Liver (tissue), 9 donors: ENCODE results near the gene CHMP4A. TPM values are rescaled to one million over a fixed set of nuclear protein-coding genes. Genes with fewer than 3 reads are reported as not detected.

Experiments used
- DNase-seq: peaks from one replicate; pipeline ENCODE4 v3.0.0-alpha.2; 2017; ENCODE audit warnings: low spot score
- H3K27ac ChIP-seq, 2 donors: one replicate each; pipeline ENCODE4 v1.7.0; 2013; ENCODE audit warnings: inconsistent platforms in 2 of 2, low read length in 2 of 2, control low read depth in 1 of 2, low read depth in 1 of 2, mild to moderate bottlenecking in 1 of 2
- H3K27me3 ChIP-seq, 4 donors: one replicate each; pipeline versions ENCODE4 v1.6.1 to v1.7.0; 2013; ENCODE audit warnings: low read length in 3 of 4, inconsistent platforms in 1 of 4, mild to moderate bottlenecking in 1 of 4, moderate library complexity in 1 of 4; ENCODE audit not compliant: control insufficient read depth in 4 of 4, insufficient read depth in 4 of 4
- H3K36me3 ChIP-seq, 4 donors: one replicate each; pipeline versions ENCODE4 v1.6.1 to v1.7.0; 2013; ENCODE audit warnings: low read length in 3 of 4, mild to moderate bottlenecking in 3 of 4, low read depth in 1 of 4, moderate library complexity in 1 of 4; ENCODE audit not compliant: control insufficient read depth in 4 of 4, insufficient read depth in 3 of 4
- H3K4me1 ChIP-seq, 4 donors: one replicate each; pipeline versions ENCODE4 v1.6.1 to v1.7.0; 2013; ENCODE audit warnings: low read length in 3 of 4, mild to moderate bottlenecking in 3 of 4, moderate library complexity in 1 of 4; ENCODE audit not compliant: control insufficient read depth in 4 of 4, insufficient read depth in 4 of 4
- H3K4me3 ChIP-seq, 3 donors: one replicate each; pipeline versions ENCODE4 v1.6.1 to v1.7.0; 2013; ENCODE audit warnings: low read length in 3 of 3, control low read depth in 1 of 3, low read depth in 1 of 3, mild to moderate bottlenecking in 1 of 3
- H3K9ac ChIP-seq, 2 donors: one replicate each; pipeline ENCODE4 v1.7.0; 2013; ENCODE audit warnings: low read length in 2 of 2, mild to moderate bottlenecking in 2 of 2, moderate library complexity in 2 of 2, control low read depth in 1 of 2, low read depth in 1 of 2
- H3K9me3 ChIP-seq, 4 donors: one replicate each; pipeline versions ENCODE4 v1.6.1 to v1.7.0; 2013; ENCODE audit warnings: low read length in 3 of 4; ENCODE audit not compliant: control insufficient read depth in 4 of 4
- ATF3 ChIP-seq: IDR thresholded peaks from 2 replicates; pipeline ENCODE4 v1.6.1; 2016; ENCODE audit warnings: antibody characterized with exemption
- EGR1 ChIP-seq, 2 donors: IDR thresholded peaks; 2 replicates each; pipeline ENCODE4 v1.6.1; 2016 to 2018; ENCODE audit warnings: antibody characterized with exemption in 2 of 2, low read depth in 2 of 2
- FOXA1 ChIP-seq: IDR thresholded peaks from 2 replicates; pipeline ENCODE4 v1.6.1; 2016; ENCODE audit warnings: antibody characterized with exemption
- FOXA2 ChIP-seq: IDR thresholded peaks from 2 replicates; pipeline ENCODE4 v1.6.1; 2016; ENCODE audit warnings: antibody characterized with exemption
- HNF4G ChIP-seq: IDR thresholded peaks from 2 replicates; pipeline ENCODE4 v1.6.1; 2016; ENCODE audit warnings: antibody characterized with exemption
- MAX ChIP-seq: IDR thresholded peaks from 2 replicates; pipeline ENCODE4 v1.6.1; 2016; ENCODE audit warnings: antibody characterized with exemption
- NR2F2 ChIP-seq: IDR thresholded peaks from 2 replicates; pipeline ENCODE4 v1.6.1; 2016; ENCODE audit warnings: antibody characterized with exemption
- RXRA ChIP-seq, 2 donors: IDR thresholded peaks; 2 replicates each; pipeline ENCODE4 v1.6.1; 2017 to 2018; ENCODE audit warnings: antibody characterized with exemption in 2 of 2, mild to moderate bottlenecking in 1 of 2
- SP1 ChIP-seq: IDR thresholded peaks from 2 replicates; pipeline ENCODE4 v1.6.1; 2018; ENCODE audit warnings: antibody characterized with exemption, mild to moderate bottlenecking
- YY1 ChIP-seq: IDR thresholded peaks from 2 replicates; pipeline ENCODE4 v1.6.1; 2016; ENCODE audit warnings: antibody characterized with exemption, mild to moderate bottlenecking
- ZBTB33 ChIP-seq: IDR thresholded peaks from 2 replicates; pipeline ENCODE4 v1.6.1; 2016; ENCODE audit warnings: antibody characterized with exemption
- WGBS: extraction: QIAGEN DNeasy Blood & Tissue Kit; methylation state at CpG from one replicate; pipeline ENCODE4 v1.1.7; 2013; 5-methylcytosine and 5-hydroxymethylcytosine counted together
- polyA plus RNA-seq, 2 donors: library from polyadenylated mRNA; stranded (reverse) in 1 of 2; unstranded in 1 of 2; fragments of 200-250 nt in 1 of 2; fragments of >200 nt in 1 of 2; fragmentation: Nextera tagmentation in 1 of 2; extraction: Ambion mirVana in 1 of 2; gene quantifications; one replicate each; pipeline versions ENCODE4 v1.2.1 to v1.2.3, GENCODE V29; 2013 to 2015
- total RNA-seq, 2 donors: library from RNA; depleted of rRNA; stranded (reverse); fragments of >200 nt; gene quantifications; one replicate each; pipeline ENCODE4 v1.2.3, GENCODE V29; 2014
- TF ChIP-seq, protein P1 (sequence below): fragments of 150-350 bp; IDR thresholded peaks from 2 replicates; pipeline ENCODE4 v1.5.1; 2017; ENCODE audit warnings: improper control_type of control experiment, low read depth, low read length; ENCODE audit not compliant: missing input control
- donor health status: healthy.
- donor health status: healthy.
- donor health status: healthy.
- donor health status: healthy.
- donor health status: healthy.

The CHMP4A gene
- total and polyA plus RNA-seq, 4 donors, result 14.6 to 38.7 (median 28.0) TPM

DNA sequence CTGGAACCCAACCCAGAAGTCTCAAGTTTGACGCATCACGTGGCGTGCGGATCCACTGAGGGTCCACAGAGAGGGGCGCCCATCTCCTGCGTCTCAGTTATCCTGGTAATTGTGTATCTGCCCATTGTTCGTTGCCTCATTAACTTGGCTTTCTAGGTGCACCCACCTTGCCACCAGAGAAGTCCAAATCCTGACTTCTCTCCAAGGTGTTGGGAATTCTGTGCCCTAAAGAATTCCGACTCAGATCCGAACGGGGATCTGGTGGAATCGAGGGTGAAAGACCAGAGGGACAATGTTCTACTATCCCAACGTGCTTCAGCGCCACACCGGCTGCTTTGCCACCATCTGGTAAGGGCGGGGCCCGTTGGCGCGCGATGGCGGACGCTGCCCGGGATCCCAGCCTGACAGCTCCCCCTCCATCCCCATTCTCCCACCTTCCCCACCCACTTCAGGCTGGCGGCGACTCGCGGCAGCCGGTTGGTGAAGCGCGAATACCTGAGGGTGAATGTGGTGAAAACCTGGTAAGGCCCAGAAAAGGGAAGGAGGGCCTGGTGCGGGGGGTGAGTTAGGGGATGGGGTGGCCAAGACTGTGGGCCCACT lies 40.9 kb downstream of the CHMP4A start:
- Histone ChIP-seq H3K27ac (no peak overlapping the region), H3K27me3 (no peaks in the 10 kb centered on the region), H3K9me3 (no peaks in the 10 kb centered on the region), H3K4me1 (no peaks in the 10 kb centered on the region), H3K4me3 (no peak overlapping the region), H3K36me3 (peaks cover 6 to 39% (median 19%) of the 10 kb centered on the region in 4 donors), H3K9ac (no peak overlapping the region)
- TF ChIP-seq ZBTB33 (no peak), MAX (no peak), NR2F2 (no peak), HNF4G (no peak), YY1 (no peak), FOXA2 (no peak), FOXA1 (no peak), SP1 (no peak), ATF3 (no peak)
- TF ChIP-seq, protein P1, sequence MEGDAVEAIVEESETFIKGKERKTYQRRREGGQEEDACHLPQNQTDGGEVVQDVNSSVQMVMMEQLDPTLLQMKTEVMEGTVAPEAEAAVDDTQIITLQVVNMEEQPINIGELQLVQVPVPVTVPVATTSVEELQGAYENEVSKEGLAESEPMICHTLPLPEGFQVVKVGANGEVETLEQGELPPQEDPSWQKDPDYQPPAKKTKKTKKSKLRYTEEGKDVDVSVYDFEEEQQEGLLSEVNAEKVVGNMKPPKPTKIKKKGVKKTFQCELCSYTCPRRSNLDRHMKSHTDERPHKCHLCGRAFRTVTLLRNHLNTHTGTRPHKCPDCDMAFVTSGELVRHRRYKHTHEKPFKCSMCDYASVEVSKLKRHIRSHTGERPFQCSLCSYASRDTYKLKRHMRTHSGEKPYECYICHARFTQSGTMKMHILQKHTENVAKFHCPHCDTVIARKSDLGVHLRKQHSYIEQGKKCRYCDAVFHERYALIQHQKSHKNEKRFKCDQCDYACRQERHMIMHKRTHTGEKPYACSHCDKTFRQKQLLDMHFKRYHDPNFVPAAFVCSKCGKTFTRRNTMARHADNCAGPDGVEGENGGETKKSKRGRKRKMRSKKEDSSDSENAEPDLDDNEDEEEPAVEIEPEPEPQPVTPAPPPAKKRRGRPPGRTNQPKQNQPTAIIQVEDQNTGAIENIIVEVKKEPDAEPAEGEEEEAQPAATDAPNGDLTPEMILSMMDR, result no peak
- DNase-seq, result no peak
- 80% methylated on average over 30 of the region's 30 CpGs for WGBS

DNA sequence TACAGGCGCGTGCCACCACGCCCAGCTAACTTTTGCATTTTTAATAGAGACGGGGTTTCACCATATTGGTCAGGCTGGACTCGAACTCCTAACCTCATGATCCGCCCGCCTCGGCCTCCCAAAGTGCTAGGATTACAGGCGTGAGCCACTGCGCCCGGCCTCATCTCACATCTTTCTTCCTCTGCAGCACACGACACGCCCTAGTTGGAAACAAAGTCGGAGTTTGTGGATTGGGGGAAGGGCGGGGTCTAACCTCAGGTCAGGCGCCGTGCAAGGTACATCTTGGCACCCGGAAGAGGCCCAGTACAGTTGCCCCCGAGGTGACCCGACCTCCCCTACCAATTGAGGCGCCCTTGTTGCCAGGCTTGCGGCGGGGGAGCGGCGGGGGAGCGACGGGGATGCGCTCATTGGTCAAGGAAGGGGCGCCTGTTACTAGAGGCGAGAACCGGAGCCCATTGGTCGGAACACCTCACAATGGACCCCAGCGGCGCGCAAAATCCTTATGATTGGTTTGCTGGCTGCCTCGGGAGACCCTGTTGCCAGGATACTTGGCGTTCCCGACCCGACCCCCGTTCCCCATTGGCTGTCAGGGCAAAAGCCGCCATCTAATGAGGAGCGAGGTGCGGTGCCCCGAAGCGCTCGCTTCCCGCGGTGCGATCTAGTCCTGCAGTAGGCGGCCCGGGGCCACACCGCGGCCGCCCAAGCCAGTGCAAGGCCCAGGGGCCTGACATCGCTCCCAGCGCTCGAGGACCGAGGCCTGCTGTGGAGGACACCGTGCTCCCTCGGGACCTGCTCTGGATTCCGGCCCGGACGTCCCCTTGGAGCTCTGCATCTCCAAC lies 41.6 kb downstream of the CHMP4A start, which contains the start of gene REC8:
Gene REC8 (plus strand): TSS at position 659 of the 839 bp plus-strand sequence. CDS start 473 bp downstream, outside the sequence.
- TF ChIP-seq SP1 (peak; percentile 47), YY1 (no peak), NR2F2 (peak; percentile 45), MAX (no peak), EGR1 (IDR thresholded peaks at IDR 0.05; ENCODE audit: low read depth in 2 of 2) (no peak), FOXA1 (no peak), RXRA (IDR thresholded peaks at IDR 0.05) (peak in 1 of 2 donors; percentile 38)
- TF ChIP-seq, protein P1, result no peak
- Histone ChIP-seq H3K9me3 (no peaks in the 10 kb centered on the region), H3K27me3 (no peaks in the 10 kb centered on the region), H3K9ac (no peak within 1 kb of the TSS), H3K4me3 (no peak within 1 kb of the TSS), H3K4me1 (no peaks in the 10 kb centered on the region), H3K27ac (peak within 1 kb of the TSS in 1 of 2 donors; percentile 17), H3K36me3 (peaks cover 3 to 36% (median 17%) of the 10 kb centered on the region in 4 donors)
- peak; percentile 66 for DNase-seq
- 61% methylated on average over 63 of the region's 63 CpGs for WGBS
